IMR-90 (cell line): ENCODE data around the gene TAS2R4. TPM values are rescaled to one million over a fixed set of nuclear protein-coding genes. Genes with fewer than 3 reads are reported as not detected.

Source experiments
- ATAC-seq: fragments of 200-7000 bp; cut with Tn5 transposase; 2 replicates; pipeline ENCODE4 v1.9.1; 2020; ENCODE audit warnings: low read depth, mild to moderate bottlenecking, moderate library complexity
- BruUV-seq: library from RNA; stranded (reverse); fragments of 400-500 nt; replicated peaks from 2 replicates; lab custom pipeline; 2021; lab: Mats Ljungman, UMichigan
- CTCF ChIA-PET: fragments of 300-600 bp; formaldehyde crosslinking; extraction: SDS; loops from one replicate; lab custom pipeline; 2021; ENCODE audit warnings: antibody characterized with exemption; lab: Yijun Ruan, JAX
- POLR2A ChIA-PET: fragments of 300-600 bp; sonication (Branson Sonifier 250); formaldehyde crosslinking; loops from one replicate; lab custom pipeline; 2022; ENCODE audit warnings: antibody characterized with exemption; ENCODE audit not compliant: unreplicated experiment; lab: Charles Lee
- DNase-seq: peaks from one replicate; pipeline ENCODE4 v3.0.0; 2013
- H2AFZ ChIP-seq: replicated peaks from 2 replicates; pipeline ENCODE3; 2013; ENCODE audit warnings: low read length, mild to moderate bottlenecking; ENCODE audit not compliant: poor library complexity
- H2AK5ac ChIP-seq: 2 replicates; pipeline ENCODE4 v1.6.1; 2013; ENCODE audit warnings: low read depth, low read length, inconsistent platforms
- H2AK9ac ChIP-seq: replicated peaks from 2 replicates; pipeline ENCODE3; 2013; ENCODE audit warnings: mild to moderate bottlenecking, low read depth, low read length, moderate library complexity; ENCODE audit not compliant: poor library complexity
- H2BK120ac ChIP-seq: 2 replicates; pipeline ENCODE4 v1.6.1; 2013; ENCODE audit warnings: low read depth, low read length, inconsistent platforms
- H2BK15ac ChIP-seq: 3 replicates; pipeline ENCODE4 v1.6.1; 2013; ENCODE audit warnings: low read depth, low read length, inconsistent platforms
- H2BK20ac ChIP-seq: 2 replicates; pipeline ENCODE4 v1.6.1; 2013; ENCODE audit warnings: low read depth, mild to moderate bottlenecking, inconsistent platforms, low read length, moderate library complexity
- H2BK5ac ChIP-seq: 2 replicates; pipeline ENCODE4 v1.6.1; 2013; ENCODE audit warnings: mild to moderate bottlenecking, low read depth, low read length, inconsistent platforms; ENCODE audit not compliant: poor library complexity, severe bottlenecking
- H3K14ac ChIP-seq: replicated peaks from 2 replicates; pipeline ENCODE4 v1.6.1; 2013; ENCODE audit warnings: low read depth, low read length, inconsistent platforms
- H3K18ac ChIP-seq: 2 replicates; pipeline ENCODE4 v1.6.1; 2013; ENCODE audit warnings: low read depth, low read length, control low read depth
- H3K23ac ChIP-seq: 2 replicates; pipeline ENCODE4 v1.6.1; 2013; ENCODE audit warnings: low read depth, low read length, inconsistent platforms
- H3K27ac ChIP-seq: 2 replicates; pipeline ENCODE4 v1.5.1; 2013; ENCODE audit warnings: mild to moderate bottlenecking, control low read depth, low read length; ENCODE audit not compliant: insufficient read depth
- H3K27me3 ChIP-seq: 2 replicates; pipeline ENCODE4 v1.6.1; 2013; ENCODE audit warnings: low read length; ENCODE audit not compliant: control insufficient read depth, insufficient read depth
- H3K36me3 ChIP-seq: 2 replicates; pipeline ENCODE4 v1.6.1; 2013; ENCODE audit warnings: low read length, mixed read lengths; ENCODE audit not compliant: control insufficient read depth, insufficient read depth
- H3K4ac ChIP-seq: 2 replicates; pipeline ENCODE4 v1.6.1; 2013; ENCODE audit warnings: low read depth, low read length, inconsistent platforms
- H3K4me1 ChIP-seq: 2 replicates; pipeline ENCODE4 v1.6.1; 2013; ENCODE audit warnings: low read length, mixed read lengths; ENCODE audit not compliant: control insufficient read depth, insufficient read depth
- H3K4me2 ChIP-seq: 2 replicates; pipeline ENCODE4 v1.6.1; 2013; ENCODE audit warnings: low read depth, mild to moderate bottlenecking, control low read depth, low read length, moderate library complexity
- H3K4me3 ChIP-seq: 2 replicates; pipeline ENCODE4 v1.5.1; 2013; ENCODE audit warnings: low read depth, mild to moderate bottlenecking, control low read depth, low read length, moderate library complexity; ENCODE audit not compliant: insufficient read depth
- H3K56ac ChIP-seq: 2 replicates; pipeline ENCODE4 v1.6.1; 2013; ENCODE audit warnings: low read length, inconsistent platforms; ENCODE audit not compliant: insufficient read depth; ENCODE audit errors: extremely low read depth
- H3K79me1 ChIP-seq, 2 experiments: 2 replicates each; pipeline ENCODE4 v1.6.1; 2013; ENCODE audit warnings: low read length in 2 of 2, inconsistent platforms in 1 of 2, low read depth in 1 of 2
- H3K9ac ChIP-seq: 2 replicates; pipeline ENCODE4 v1.6.1; 2013; ENCODE audit warnings: low read depth, low read length, control low read depth
- H3K9me1 ChIP-seq: 2 replicates; pipeline ENCODE4 v1.6.1; 2013; ENCODE audit warnings: low read length, inconsistent platforms; ENCODE audit not compliant: insufficient read depth
- H3K9me3 ChIP-seq: 2 replicates; pipeline ENCODE4 v1.6.1; 2013; ENCODE audit warnings: low read length; ENCODE audit not compliant: control insufficient read depth, insufficient read depth
- H4K20me1 ChIP-seq: 2 replicates; pipeline ENCODE4 v1.6.1; 2013; ENCODE audit warnings: low read length, inconsistent platforms; ENCODE audit not compliant: insufficient read depth
- H4K5ac ChIP-seq: 2 replicates; pipeline ENCODE4 v1.6.1; 2013; ENCODE audit warnings: mild to moderate bottlenecking, low read depth, low read length, control low read depth
- H4K8ac ChIP-seq, 2 experiments: 2 replicates each; pipeline ENCODE4 v1.6.1; 2013; ENCODE audit warnings: low read depth in 2 of 2, low read length in 2 of 2, control low read depth in 1 of 2, inconsistent platforms in 1 of 2
- H4K91ac ChIP-seq: 2 replicates; pipeline ENCODE4 v1.6.1; 2013; ENCODE audit warnings: low read depth, low read length, inconsistent platforms; ENCODE audit not compliant: insufficient read depth
- ELK1 ChIP-seq: fragments of 150-350 bp; IDR thresholded peaks from 2 replicates; pipeline ENCODE4 v1.6.1; 2016; ENCODE audit warnings: low read depth, mild to moderate bottlenecking, low read length, moderate library complexity, borderline replicate concordance
- FOS ChIP-seq: fragments of 150-350 bp; IDR thresholded peaks from 2 replicates; pipeline ENCODE4 v1.6.1; 2016; ENCODE audit warnings: low read depth, low read length
- WGBS, 2 experiments: methylation state at CpG; one replicate each; pipeline versions ENCODE4 v1.1.5 to v1.1.7; 2013; ENCODE audit warnings: missing lambda C conversion rate in 2 of 2; ENCODE audit not compliant: insufficient read length in 1 of 2; ENCODE audit errors: extremely low coverage in 2 of 2; 5-methylcytosine and 5-hydroxymethylcytosine counted together
- dilution Hi-C: fragments of 300-500 bp; cut with HindIII; formaldehyde crosslinking; loops from one replicate; pipeline ENCODE4 v1.14.3; 2018; ENCODE audit warnings: low sequenced_read_pairs; ENCODE audit not compliant: unreplicated experiment
- in situ Hi-C: fragments of 300-500 bp; cut with MboI; formaldehyde crosslinking; loops from 3 replicates; pipeline ENCODE4 v1.14.3; 2019; ENCODE audit warnings: low sequenced_read_pairs, inconsistent platforms, mixed read lengths
- intact Hi-C: fragments of 100-400 bp; cut with micrococcal nuclease; formaldehyde crosslinking; loops from 2 replicates; pipeline ENCODE4 v1.10.0; 2022
- polyA plus RNA-seq, 3 experiments: library from polyadenylated mRNA; depleted of rRNA; stranded (reverse); fragments of >200 nt; gene quantifications; 2 replicates each; pipeline ENCODE4 v1.2.3, GENCODE V29; 2012; ENCODE audit warnings: low replicate concordance in 1 of 3
- total RNA-seq: library from RNA; depleted of rRNA; stranded (reverse); fragments of >200 nt; gene quantifications from 2 replicates; pipeline ENCODE4 v1.2.3, GENCODE V29; 2012

The TAS2R4 gene
- total and polyA plus RNA-seq, 2 of the 4 experiments (the other 2 are of a cell fraction) = 0.14 to 0.18 TPM

- DNase-seq = peak; percentile 6
- no peak overlapping the region for H2AFZ ChIP-seq
- no peak overlapping the region for H3K4me2 ChIP-seq
- H3K36me3 ChIP-seq = peaks cover 38% of the 10 kb centered on the region
- H3K18ac ChIP-seq = no peak overlapping the region
- no peak overlapping the region for H3K14ac ChIP-seq
- intact Hi-C loops (no loop called here), in situ Hi-C loops (no loop called here), dilution Hi-C loops (no loop called here)
- H2BK5ac ChIP-seq = no peak overlapping the region
- H4K5ac ChIP-seq = no peak overlapping the region
- H4K8ac ChIP-seq = no peak overlapping the region
- TF ChIP-seq FOS (no peak), ELK1 (no peak)
- no peak overlapping the region for H2BK120ac ChIP-seq
- no peaks in the 10 kb centered on the region for H3K4me1 ChIP-seq
- H3K23ac ChIP-seq = no peak overlapping the region
- ChIA-PET CTCF (no interaction called here), POLR2A (no interaction called here)
- WGBS, 2 experiments = no CpG with 5 or more reads among the region's 2 CpGs
- no peak overlapping the region for H2BK15ac ChIP-seq
- no peak overlapping the region for H2BK20ac ChIP-seq
- H3K9ac ChIP-seq = no peak overlapping the region
- H3K4me3 ChIP-seq = no peak overlapping the region
- H3K79me1 ChIP-seq = peaks cover 11 to 19% of the 10 kb centered on the region in 2 experiments; a peak in 2 of 4 replicates
- H3K27me3 ChIP-seq = no peaks in the 10 kb centered on the region
- no peaks in the 10 kb centered on the region for H4K20me1 ChIP-seq
- peaks cover 3% of the 10 kb centered on the region; the same call in 1 of the 2 replicates for H3K9me1 ChIP-seq
- no peak overlapping the region for H4K91ac ChIP-seq
- no peaks in the 10 kb centered on the region for H3K9me3 ChIP-seq
- no peak overlapping the region for H3K27ac ChIP-seq
- ATAC-seq = no peak
- H3K56ac ChIP-seq = no peak overlapping the region
- H2AK5ac ChIP-seq = no peak overlapping the region
- no TSS peak for BruUV-seq
- no peak overlapping the region for H2AK9ac ChIP-seq
- no peak overlapping the region for H3K4ac ChIP-seq
These were observed 32.3 kb upstream of the TAS2R4 start for GRCh38 chr7:141744131-141744530.
